Lower lobe of right lung (tissue), 2 donors: Measurements from ENCODE around the gene DYDC2. TPM values are rescaled to one million over a fixed set of nuclear protein-coding genes. Genes with fewer than 3 reads are reported as not detected.

Experiments used
- ATAC-seq, 2 donors: fragments of 200-7000 bp; cut with Tn5 transposase; one replicate each; pipeline ENCODE4 v1.9.1; 2020 to 2022; ENCODE audit warnings: mild to moderate bottlenecking in 2 of 2, moderate library complexity in 2 of 2
- DNase-seq: peaks from one replicate; pipeline ENCODE4 v3.0.0-alpha.2; 2020
- H3K27ac ChIP-seq: fragments of 200-600 bp; one replicate; pipeline ENCODE4 v1.8.0; 2022
- H3K27me3 ChIP-seq: fragments of 200-600 bp; one replicate; pipeline ENCODE4 v1.8.0; 2022; ENCODE audit warnings: low read depth
- H3K36me3 ChIP-seq: fragments of 200-600 bp; one replicate; pipeline ENCODE4 v1.8.0; 2022; ENCODE audit warnings: mild to moderate bottlenecking
- H3K4me1 ChIP-seq: fragments of 200-600 bp; one replicate; pipeline ENCODE4 v1.8.0; 2022
- H3K4me3 ChIP-seq: fragments of 200-600 bp; one replicate; pipeline ENCODE4 v1.8.0; 2022; ENCODE audit warnings: mild to moderate bottlenecking
- H3K9me3 ChIP-seq: fragments of 200-600 bp; one replicate; pipeline ENCODE4 v1.8.0; 2022
- intact Hi-C: fragments of 100-400 bp; cut with DNase I; formaldehyde crosslinking; loops from one replicate; pipeline ENCODE4 v1.11.0; 2022
- long read RNA-seq: library from polyadenylated mRNA; unstranded; transcript quantifications from one replicate; pipeline ENCODE4 v2.0.0, GENCODE V29; 2021
- total RNA-seq: library from RNA; stranded (reverse); fragmentation: NEBNext Ultra II Directional; extraction: Animal tissue kit (Norgen Biotek cat#: 25700); gene quantifications from one replicate; pipeline ENCODE4 v1.2.1, GENCODE V29; 2021
- TF ChIP-seq, protein P1 (sequence below): fragments of 200-600 bp; IDR thresholded peaks from one replicate; pipeline ENCODE4 v1.8.0; 2022; ENCODE audit warnings: antibody characterized with exemption, mild to moderate bottlenecking
- donor health status: DM: no; HTN: yes; CAD: no; lungs with severe emphysema.

The DYDC2 gene
- total RNA-seq = 4.2 TPM
- long read RNA-seq = 0 reads

- peak; percentile 87 to 92 for ATAC-seq
- DNase-seq = peak; percentile 83
- H3K9me3 ChIP-seq = no peaks in the 10 kb centered on the region
- peaks cover 6% of the 10 kb centered on the region for H3K4me1 ChIP-seq
- no peaks in the 10 kb centered on the region for H3K36me3 ChIP-seq
- peak within 1 kb of the TSS; percentile 40 for H3K4me3 ChIP-seq
- TF ChIP-seq, protein P1, sequence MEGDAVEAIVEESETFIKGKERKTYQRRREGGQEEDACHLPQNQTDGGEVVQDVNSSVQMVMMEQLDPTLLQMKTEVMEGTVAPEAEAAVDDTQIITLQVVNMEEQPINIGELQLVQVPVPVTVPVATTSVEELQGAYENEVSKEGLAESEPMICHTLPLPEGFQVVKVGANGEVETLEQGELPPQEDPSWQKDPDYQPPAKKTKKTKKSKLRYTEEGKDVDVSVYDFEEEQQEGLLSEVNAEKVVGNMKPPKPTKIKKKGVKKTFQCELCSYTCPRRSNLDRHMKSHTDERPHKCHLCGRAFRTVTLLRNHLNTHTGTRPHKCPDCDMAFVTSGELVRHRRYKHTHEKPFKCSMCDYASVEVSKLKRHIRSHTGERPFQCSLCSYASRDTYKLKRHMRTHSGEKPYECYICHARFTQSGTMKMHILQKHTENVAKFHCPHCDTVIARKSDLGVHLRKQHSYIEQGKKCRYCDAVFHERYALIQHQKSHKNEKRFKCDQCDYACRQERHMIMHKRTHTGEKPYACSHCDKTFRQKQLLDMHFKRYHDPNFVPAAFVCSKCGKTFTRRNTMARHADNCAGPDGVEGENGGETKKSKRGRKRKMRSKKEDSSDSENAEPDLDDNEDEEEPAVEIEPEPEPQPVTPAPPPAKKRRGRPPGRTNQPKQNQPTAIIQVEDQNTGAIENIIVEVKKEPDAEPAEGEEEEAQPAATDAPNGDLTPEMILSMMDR = no peak
- peaks cover 18% of the 10 kb centered on the region for H3K27me3 ChIP-seq
- intact Hi-C loops = no loop called here
- H3K27ac ChIP-seq = no peak within 1 kb of the TSS
These were observed at the start of gene DYDC2, which contains the start of gene DYDC1 for GRCh38 chr10:80356563-80356988. Gene DYDC2, plus strand, starts transcription at chr10:80356781. Its CDS starts 5,663 bp downstream, at chr10:80362444. Gene DYDC1, minus strand, starts transcription at chr10:80356755. Its CDS starts 4,154 bp downstream, at chr10:80352601.

DNA sequence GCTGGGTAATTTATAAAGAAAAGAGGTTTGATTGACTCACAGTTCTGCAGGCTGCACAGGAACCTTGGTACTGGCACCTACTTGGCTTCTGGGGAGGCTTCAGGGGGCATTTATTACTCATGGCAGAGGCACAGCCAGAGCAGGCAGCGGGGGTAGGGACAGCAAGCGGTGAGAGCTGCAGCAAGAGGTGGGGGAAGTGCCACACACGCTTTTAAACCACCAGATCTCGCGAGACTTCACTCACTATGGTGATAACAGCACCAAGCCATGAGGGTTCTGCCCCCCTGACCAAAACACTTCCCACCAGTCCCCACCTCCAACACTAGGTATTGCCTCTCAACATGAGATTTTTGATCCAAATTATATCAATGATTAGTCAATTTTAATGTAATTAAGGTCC is 43.1 kb upstream of the DYDC2 start:
- no peaks in the 10 kb centered on the region for H3K9me3 ChIP-seq
- intact Hi-C loops = no loop called here
- no peaks in the 10 kb centered on the region for H3K4me1 ChIP-seq
- TF ChIP-seq, protein P1 = no peak
- DNase-seq (no peak), ATAC-seq (no peak)
- H3K36me3 ChIP-seq = no peaks in the 10 kb centered on the region
- H3K4me3 ChIP-seq = no peak overlapping the region
- no peak overlapping the region for H3K27ac ChIP-seq
- no peaks in the 10 kb centered on the region for H3K27me3 ChIP-seq

DNA sequence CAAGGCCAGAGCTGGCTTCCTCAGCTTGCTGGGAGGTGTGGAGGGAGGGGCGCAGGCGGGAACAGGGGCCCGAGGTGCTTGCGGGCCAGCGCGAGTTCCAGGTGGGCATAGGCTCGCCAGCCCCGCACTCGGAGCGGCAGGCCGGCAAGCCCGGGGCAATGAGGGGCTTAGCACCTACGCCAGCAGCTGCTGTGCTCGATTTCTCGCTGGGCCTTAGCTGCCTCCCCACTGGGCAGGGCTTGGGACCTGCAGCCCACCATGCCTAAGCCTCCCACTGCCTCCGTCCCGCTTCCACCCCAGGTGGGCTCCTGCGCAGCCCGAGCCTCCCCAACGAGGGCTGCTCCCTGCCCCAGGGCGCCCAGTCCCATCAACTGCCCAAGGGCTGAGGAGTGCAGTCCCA is 41.2 kb upstream of the DYDC2 start:
- Histone ChIP-seq H3K9me3 (no peaks in the 10 kb centered on the region), H3K4me3 (no peak overlapping the region), H3K27ac (no peak overlapping the region), H3K36me3 (no peaks in the 10 kb centered on the region), H3K4me1 (no peaks in the 10 kb centered on the region), H3K27me3 (no peaks in the 10 kb centered on the region)
- intact Hi-C loops = no loop called here
- ATAC-seq = no peak
- DNase-seq = no peak
- TF ChIP-seq, protein P1 = no peak

GRCh38 chr10:80318742-80319141 is 37.8 kb upstream of the DYDC2 start:
- Histone ChIP-seq H3K27me3 (no peaks in the 10 kb centered on the region), H3K36me3 (no peaks in the 10 kb centered on the region), H3K9me3 (no peaks in the 10 kb centered on the region), H3K4me3 (no peak overlapping the region), H3K27ac (no peak overlapping the region), H3K4me1 (no peaks in the 10 kb centered on the region)
- DNase-seq (no peak), ATAC-seq (no peak)
- TF ChIP-seq, protein P1 = no peak
- intact Hi-C loops = no loop called here

GRCh38 chr10:80319318-80319717 is 37.3 kb upstream of the DYDC2 start:
- no peaks in the 10 kb centered on the region for H3K27me3 ChIP-seq
- no peak overlapping the region for H3K4me3 ChIP-seq
- TF ChIP-seq, protein P1 = no peak
- no peaks in the 10 kb centered on the region for H3K9me3 ChIP-seq
- H3K36me3 ChIP-seq = no peaks in the 10 kb centered on the region
- H3K4me1 ChIP-seq = no peaks in the 10 kb centered on the region
- intact Hi-C loops = no loop called here
- H3K27ac ChIP-seq = no peak overlapping the region
- ATAC-seq = no peak
- DNase-seq = no peak
